Measurements from ENCODE around the gene SEPHS1. TPM values are rescaled to one million over a fixed set of nuclear protein-coding genes. Genes with fewer than 3 reads are reported as not detected.

SEPHS1 gene
- polyA plus RNA-seq, 3 donors from 2014 or later, result 14.3 to 19.3 (median 18.4) TPM

- H3K36me3 Mint-ChIP-seq, result no peaks in the 10 kb centered on the region
- no peak for DNase-seq
- no peaks in the 10 kb centered on the region for H3K4me1 Mint-ChIP-seq
- H3K27me3 Mint-ChIP-seq (ENCODE audit: low read depth in 3 of 3), result peaks cover 3 to 14% (median 6%) of the 10 kb centered on the region in 3 donors
- peak overlapping the region in 1 of 6 donors; percentile 35 for H3K27ac Mint-ChIP-seq
- no peak overlapping the region for H3K4me3 Mint-ChIP-seq
- H3K9me3 Mint-ChIP-seq, result no peaks in the 10 kb centered on the region
Measured at GRCh38 chr10:13376297-13376696, 28.2 kb upstream of the SEPHS1 start.

- DNase-seq, result no peak
- Mint-ChIP-seq H3K36me3 (no peaks in the 10 kb centered on the region), H3K4me3 (no peak overlapping the region), H3K27me3 (ENCODE audit: low read depth in 3 of 3) (peaks cover 3 to 13% (median 6%) of the 10 kb centered on the region in 3 donors), H3K9me3 (no peaks in the 10 kb centered on the region), H3K27ac (peak overlapping the region in 1 of 6 donors; percentile 35), H3K4me1 (no peaks in the 10 kb centered on the region)
Measured at GRCh38 chr10:13375791-13376190, 27.7 kb upstream of the SEPHS1 start.

- Mint-ChIP-seq H3K27me3 (ENCODE audit: low read depth in 3 of 3) (peaks cover 2 to 6% (median 3%) of the 10 kb centered on the region in 3 donors), H3K4me3 (no peak overlapping the region), H3K9me3 (no peaks in the 10 kb centered on the region), H3K27ac (no peak overlapping the region), H3K36me3 (no peaks in the 10 kb centered on the region), H3K4me1 (no peaks in the 10 kb centered on the region)
- DNase-seq, result no peak
Measured at GRCh38 chr10:13373644-13374043, 25.6 kb upstream of the SEPHS1 start.

- no peaks in the 10 kb centered on the region for H3K9me3 Mint-ChIP-seq
- H3K27me3 Mint-ChIP-seq (ENCODE audit: low read depth in 3 of 3), result peaks cover 0 to 6% (median 3%) of the 10 kb centered on the region in 3 donors
- H3K36me3 Mint-ChIP-seq, result no peaks in the 10 kb centered on the region
- H3K4me3 Mint-ChIP-seq, result no peak overlapping the region
- H3K27ac Mint-ChIP-seq, result no peak overlapping the region
- DNase-seq, result no peak
- H3K4me1 Mint-ChIP-seq, result no peaks in the 10 kb centered on the region
Measured at GRCh38 chr10:13372524-13372923, 24.4 kb upstream of the SEPHS1 start.

- DNase-seq, result peak; percentile 32 to 61 (median 58)
- Mint-ChIP-seq H3K9me3 (no peaks in the 10 kb centered on the region), H3K36me3 (no peaks in the 10 kb centered on the region), H3K27me3 (ENCODE audit: low read depth in 3 of 3) (peaks cover 0 to 5% (median 3%) of the 10 kb centered on the region in 3 donors), H3K4me3 (no peak overlapping the region), H3K4me1 (no peaks in the 10 kb centered on the region), H3K27ac (no peak overlapping the region)
Measured at GRCh38 chr10:13371897-13372470, 23.9 kb upstream of the SEPHS1 start.

- Mint-ChIP-seq H3K4me3 (no peak overlapping the region), H3K36me3 (no peaks in the 10 kb centered on the region), H3K27me3 (ENCODE audit: low read depth in 3 of 3) (peaks cover 4 to 6% (median 5%) of the 10 kb centered on the region in 3 donors), H3K27ac (no peak overlapping the region), H3K9me3 (no peaks in the 10 kb centered on the region), H3K4me1 (no peaks in the 10 kb centered on the region)
- no peak for DNase-seq
Measured at GRCh38 chr10:13366891-13367290, 18.8 kb upstream of the SEPHS1 start.

- no peak for DNase-seq
- Mint-ChIP-seq H3K9me3 (no peaks in the 10 kb centered on the region), H3K4me1 (no peaks in the 10 kb centered on the region), H3K27ac (no peak overlapping the region), H3K4me3 (no peak overlapping the region), H3K36me3 (no peaks in the 10 kb centered on the region), H3K27me3 (ENCODE audit: low read depth in 3 of 3) (peaks cover 4 to 9% (median 5%) of the 10 kb centered on the region in 3 donors)
Measured at GRCh38 chr10:13365831-13366230, 17.7 kb upstream of the SEPHS1 start.

- Mint-ChIP-seq H3K4me3 (no peak overlapping the region), H3K9me3 (no peaks in the 10 kb centered on the region), H3K27ac (peak overlapping the region in 1 of 6 donors; percentile 41), H3K4me1 (no peaks in the 10 kb centered on the region), H3K27me3 (ENCODE audit: low read depth in 3 of 3) (peaks cover 4 to 9% (median 5%) of the 10 kb centered on the region in 3 donors), H3K36me3 (no peaks in the 10 kb centered on the region)
- no peak for DNase-seq
Measured at GRCh38 chr10:13365243-13365642, 17.1 kb upstream of the SEPHS1 start.

GRCh38 chr10:13360587-13360986, 12.5 kb upstream of the SEPHS1 start:
- Mint-ChIP-seq H3K27me3 (ENCODE audit: low read depth in 3 of 3) (peaks cover 1 to 11% (median 6%) of the 10 kb centered on the region in 3 donors), H3K27ac (no peak overlapping the region), H3K4me1 (no peaks in the 10 kb centered on the region), H3K4me3 (no peak overlapping the region), H3K36me3 (no peaks in the 10 kb centered on the region), H3K9me3 (no peaks in the 10 kb centered on the region)
- no peak for DNase-seq

- Mint-ChIP-seq H3K4me1 (no peaks in the 10 kb centered on the region), H3K9me3 (no peaks in the 10 kb centered on the region), H3K27me3 (ENCODE audit: low read depth in 3 of 3) (peaks cover 6 to 18% (median 7%) of the 10 kb centered on the region in 3 donors), H3K36me3 (no peaks in the 10 kb centered on the region), H3K4me3 (no peak overlapping the region), H3K27ac (no peak overlapping the region)
- DNase-seq, result no peak
Measured at GRCh38 chr10:13356392-13356791, 8.3 kb upstream of the SEPHS1 start.

GRCh38 chr10:13354783-13355182, 6.7 kb upstream of the SEPHS1 start:
- peaks cover 7 to 8% of the 10 kb centered on the region in 2 donors for H3K4me1 Mint-ChIP-seq
- no peak for DNase-seq
- no peaks in the 10 kb centered on the region for H3K36me3 Mint-ChIP-seq
- peaks cover 0 to 1% (median 0%) of the 10 kb centered on the region in 6 donors for H3K9me3 Mint-ChIP-seq
- peaks cover 6 to 22% (median 7%) of the 10 kb centered on the region in 3 donors for H3K27me3 Mint-ChIP-seq (ENCODE audit: low read depth in 3 of 3)
- no peak overlapping the region for H3K4me3 Mint-ChIP-seq
- no peak overlapping the region for H3K27ac Mint-ChIP-seq

- Mint-ChIP-seq H3K9me3 (peaks cover 0 to 1% (median 0%) of the 10 kb centered on the region in 6 donors), H3K36me3 (no peaks in the 10 kb centered on the region), H3K4me1 (peaks cover 19 to 21% of the 10 kb centered on the region in 2 donors), H3K27ac (peak overlapping the region in 1 of 6 donors; percentile 18), H3K27me3 (ENCODE audit: low read depth in 3 of 3) (peaks cover 7 to 29% (median 8%) of the 10 kb centered on the region in 3 donors), H3K4me3 (no peak overlapping the region)
- no peak for DNase-seq
Measured at GRCh38 chr10:13352519-13352918, 4.4 kb upstream of the SEPHS1 start.

GRCh38 chr10:13351340-13351915, 3.3 kb upstream of the SEPHS1 start:
- Mint-ChIP-seq H3K27me3 (ENCODE audit: low read depth in 3 of 3) (peaks cover 8 to 29% (median 9%) of the 10 kb centered on the region in 3 donors), H3K27ac (peak overlapping the region in 1 of 6 donors; percentile 19), H3K4me1 (peaks cover 24 to 26% of the 10 kb centered on the region in 2 donors), H3K36me3 (no peaks in the 10 kb centered on the region), H3K9me3 (peaks cover 0 to 1% (median 0%) of the 10 kb centered on the region in 6 donors), H3K4me3 (no peak overlapping the region)
- no peak for DNase-seq

GRCh38 chr10:13349463-13350274, 1.6 kb upstream of the SEPHS1 start:
- Mint-ChIP-seq H3K9me3 (peaks cover 0 to 1% (median 0%) of the 10 kb centered on the region in 6 donors), H3K4me1 (peaks cover 35 to 40% of the 10 kb centered on the region in 2 donors), H3K27ac (peak overlapping the region in 2 of 6 donors; percentile 9 to 40), H3K4me3 (peak overlapping the region; percentile 87 to 96 (median 93)), H3K27me3 (ENCODE audit: low read depth in 3 of 3) (peaks cover 9 to 25% (median 11%) of the 10 kb centered on the region in 3 donors), H3K36me3 (no peaks in the 10 kb centered on the region)
- peak in 1 of 3 donors; percentile 9 for DNase-seq
